Ovary (tissue), 3 donors: ENCODE measurements around the gene NRXN3.

Experiments used
- EP300 ChIP-seq: sonication (generic); formaldehyde crosslinking; IDR thresholded peaks from one replicate; pipeline ENCODE4 v1.6.1; 2017; ENCODE audit warnings: antibody characterized with exemption
- POLR2A ChIP-seq: fragments of 450-650 bp; IDR thresholded peaks from one replicate; pipeline ENCODE4 v1.6.1; 2017; ENCODE audit warnings: antibody characterized with exemption, mild to moderate bottlenecking, moderate library complexity
- TF ChIP-seq, protein P1 (sequence below), 3 donors: fragments of 450-650 bp in 2 of 3; fragments of 200-600 bp in 1 of 3; IDR thresholded peaks; one replicate each; pipeline versions ENCODE4 v1.5.1 to v1.8.0; 2016 to 2022; ENCODE audit warnings: antibody characterized with exemption in 3 of 3, mild to moderate bottlenecking in 1 of 3
- donor health status: DM: no; HTN: no; CAD: no.

DNA sequence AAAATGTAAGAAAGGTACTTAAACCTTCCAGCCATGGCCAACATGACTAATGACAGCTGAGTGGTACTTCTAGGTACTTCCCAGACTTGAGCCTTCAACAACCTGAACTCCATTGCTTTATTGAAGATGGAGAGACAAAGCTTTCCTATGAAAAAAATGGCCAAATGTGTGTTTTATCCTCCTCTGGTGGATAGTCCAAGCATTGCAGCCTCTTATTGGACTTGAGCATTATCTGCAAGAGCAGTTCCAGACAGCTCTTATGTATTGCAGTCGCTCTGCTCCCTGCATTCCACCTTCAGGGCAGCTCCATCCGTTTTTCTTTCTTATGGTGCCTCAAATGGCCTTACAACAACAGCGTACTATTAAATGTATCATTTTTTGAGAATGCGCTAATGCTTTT is 588.2 kb downstream of the NRXN3 start:
- no peak for TF ChIP-seq POLR2A
- TF ChIP-seq, protein P1, sequence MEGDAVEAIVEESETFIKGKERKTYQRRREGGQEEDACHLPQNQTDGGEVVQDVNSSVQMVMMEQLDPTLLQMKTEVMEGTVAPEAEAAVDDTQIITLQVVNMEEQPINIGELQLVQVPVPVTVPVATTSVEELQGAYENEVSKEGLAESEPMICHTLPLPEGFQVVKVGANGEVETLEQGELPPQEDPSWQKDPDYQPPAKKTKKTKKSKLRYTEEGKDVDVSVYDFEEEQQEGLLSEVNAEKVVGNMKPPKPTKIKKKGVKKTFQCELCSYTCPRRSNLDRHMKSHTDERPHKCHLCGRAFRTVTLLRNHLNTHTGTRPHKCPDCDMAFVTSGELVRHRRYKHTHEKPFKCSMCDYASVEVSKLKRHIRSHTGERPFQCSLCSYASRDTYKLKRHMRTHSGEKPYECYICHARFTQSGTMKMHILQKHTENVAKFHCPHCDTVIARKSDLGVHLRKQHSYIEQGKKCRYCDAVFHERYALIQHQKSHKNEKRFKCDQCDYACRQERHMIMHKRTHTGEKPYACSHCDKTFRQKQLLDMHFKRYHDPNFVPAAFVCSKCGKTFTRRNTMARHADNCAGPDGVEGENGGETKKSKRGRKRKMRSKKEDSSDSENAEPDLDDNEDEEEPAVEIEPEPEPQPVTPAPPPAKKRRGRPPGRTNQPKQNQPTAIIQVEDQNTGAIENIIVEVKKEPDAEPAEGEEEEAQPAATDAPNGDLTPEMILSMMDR (IDR thresholded peaks at IDR 0.05): no peak
- TF ChIP-seq EP300: no peak
